SU-DHL-6 (cell line): ENCODE results near the gene TMED9.

Source experiments
- EZH2phosphoT487 ChIP-seq: fragments of 200-600 bp; sonication (generic), shearing (Covaris generic); conservative IDR thresholded peaks from 2 replicates; pipeline ENCODE4 v1.6.1; 2018; ENCODE audit warnings: mild to moderate bottlenecking, antibody characterized with exemption, low read length, moderate library complexity, mixed read lengths
- TF ChIP-seq, protein P1 (sequence below): fragments of 200-600 bp; sonication (generic); IDR thresholded peaks from one replicate; pipeline ENCODE4 v1.5.1; 2017; ENCODE audit warnings: antibody characterized with exemption, mild to moderate bottlenecking, low read length, moderate library complexity; ENCODE audit not compliant: insufficient read depth, poor library complexity, severe bottlenecking

DNA sequence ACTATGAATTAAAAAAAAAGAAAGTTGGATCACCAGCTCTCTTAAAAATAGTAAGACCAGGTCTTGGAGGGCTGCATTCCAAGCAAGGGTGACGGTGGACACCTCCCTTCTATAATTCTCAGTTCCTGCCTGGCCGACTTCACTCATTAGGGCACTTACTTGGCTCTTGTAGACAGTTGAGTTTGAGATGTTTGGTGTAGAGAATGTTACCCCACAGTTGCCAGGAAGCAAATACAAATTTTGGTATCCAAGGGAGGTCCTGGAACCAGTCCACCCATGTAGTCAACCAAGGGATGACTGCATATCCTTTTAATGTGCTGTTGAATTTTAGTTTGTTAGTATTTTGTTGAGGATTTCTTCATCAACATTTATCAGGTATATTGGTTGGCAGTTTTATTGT lies 28.6 kb downstream of the TMED9 start:
- TF ChIP-seq, protein P1, sequence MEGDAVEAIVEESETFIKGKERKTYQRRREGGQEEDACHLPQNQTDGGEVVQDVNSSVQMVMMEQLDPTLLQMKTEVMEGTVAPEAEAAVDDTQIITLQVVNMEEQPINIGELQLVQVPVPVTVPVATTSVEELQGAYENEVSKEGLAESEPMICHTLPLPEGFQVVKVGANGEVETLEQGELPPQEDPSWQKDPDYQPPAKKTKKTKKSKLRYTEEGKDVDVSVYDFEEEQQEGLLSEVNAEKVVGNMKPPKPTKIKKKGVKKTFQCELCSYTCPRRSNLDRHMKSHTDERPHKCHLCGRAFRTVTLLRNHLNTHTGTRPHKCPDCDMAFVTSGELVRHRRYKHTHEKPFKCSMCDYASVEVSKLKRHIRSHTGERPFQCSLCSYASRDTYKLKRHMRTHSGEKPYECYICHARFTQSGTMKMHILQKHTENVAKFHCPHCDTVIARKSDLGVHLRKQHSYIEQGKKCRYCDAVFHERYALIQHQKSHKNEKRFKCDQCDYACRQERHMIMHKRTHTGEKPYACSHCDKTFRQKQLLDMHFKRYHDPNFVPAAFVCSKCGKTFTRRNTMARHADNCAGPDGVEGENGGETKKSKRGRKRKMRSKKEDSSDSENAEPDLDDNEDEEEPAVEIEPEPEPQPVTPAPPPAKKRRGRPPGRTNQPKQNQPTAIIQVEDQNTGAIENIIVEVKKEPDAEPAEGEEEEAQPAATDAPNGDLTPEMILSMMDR = no peak
- TF ChIP-seq EZH2phosphoT487 = no peak
